NCI-H2107 treated with DMSO at 0.1 percent for 48 hours (cell line): ENCODE data around the gene TNFAIP1.
A peak's percentile ranks its signal among the peaks of the same experiment; 100 is the strongest.
"Not testable (repeated sequence)": the region's sequence is repeated elsewhere in the genome, so short reads cannot be mapped to it uniquely, and the experiment has no call there.

ENCODE experiments used
- DNase-seq: peaks from one replicate; lab custom pipeline; 2025; ENCODE audit not compliant: unreplicated experiment; lab: John Stamatoyannopoulos, UW

The TNFAIP1 gene

GRCh38 chr17:28335201-28335958 is at the start of gene TNFAIP1, which contains the start of gene IFT20:
TNFAIP1 (plus strand) TSS chr17:28335761; CDS start chr17:28339522, 3,761 bp downstream.
IFT20 (minus strand) TSS chr17:28335472; CDS start chr17:28331985, 3,487 bp downstream.
- peak; percentile 97 for DNase-seq

GRCh38 chr17:28285965-28286364 is 49.6 kb upstream of the TNFAIP1 start:
- DNase-seq: no peak

DNA sequence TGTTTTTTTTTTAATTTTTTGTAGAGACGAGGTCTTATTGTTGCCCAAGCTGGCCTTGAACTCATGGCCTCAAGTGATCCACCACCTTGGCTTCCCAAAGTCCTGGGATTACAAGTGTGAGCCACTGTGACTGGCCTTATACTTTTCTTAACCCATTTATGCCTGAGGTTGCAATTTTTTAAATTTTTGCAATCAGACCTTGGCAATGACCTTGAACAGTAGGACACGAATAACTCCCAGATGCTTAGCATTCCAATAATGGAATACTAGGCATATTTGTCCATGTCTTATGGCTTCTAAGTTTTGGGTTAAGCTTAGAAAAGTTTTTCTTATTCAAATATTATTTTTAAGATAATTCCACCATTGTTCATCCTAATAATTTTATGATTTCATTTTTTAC is 44.9 kb upstream of the TNFAIP1 start:
- no peak for DNase-seq

DNA sequence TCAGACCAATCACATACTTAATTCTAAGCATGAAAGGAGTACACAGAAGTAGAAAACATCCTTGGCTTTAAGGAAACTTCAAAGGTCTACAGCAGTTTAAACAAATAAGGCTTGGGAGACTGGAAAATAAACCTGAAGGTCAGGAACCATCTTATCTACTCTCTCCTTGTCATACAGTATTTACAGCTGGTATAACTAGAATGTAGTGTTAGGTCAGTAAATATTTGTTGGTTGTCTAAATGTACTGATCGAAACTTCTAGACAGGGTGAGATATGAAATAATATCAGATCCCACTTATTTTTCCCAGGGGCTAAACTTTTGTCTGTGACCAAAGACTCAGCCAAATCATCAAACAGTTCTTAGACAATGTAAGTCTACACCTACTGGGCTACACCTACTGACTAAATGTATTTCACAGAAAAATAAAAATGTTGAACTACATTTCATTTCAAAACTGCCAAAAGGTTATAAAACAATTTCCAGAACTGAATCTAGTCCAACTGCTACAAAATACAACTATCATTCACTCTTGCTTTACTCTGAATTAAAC is 43.7 kb upstream of the TNFAIP1 start:
- DNase-seq: no peak

DNA sequence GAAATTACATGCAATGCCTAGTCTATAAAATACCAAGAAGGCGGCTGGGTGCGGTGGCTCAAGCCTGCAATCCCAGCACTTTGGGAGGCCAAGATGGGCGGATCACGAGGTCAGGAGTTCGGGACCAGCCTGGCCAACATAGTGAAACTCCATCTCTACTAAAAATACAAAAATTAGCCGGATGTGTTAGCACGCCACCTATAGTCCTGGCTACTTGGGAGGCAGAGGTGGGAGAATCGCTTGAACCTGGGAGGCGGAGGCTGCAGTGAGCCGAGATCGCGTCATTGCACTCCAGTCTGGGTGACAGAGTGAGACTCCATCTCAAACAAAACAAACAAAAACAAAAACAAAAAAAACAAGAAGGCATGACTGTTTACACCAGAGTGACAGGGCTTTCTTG is 42.7 kb upstream of the TNFAIP1 start:
- not testable (repeated sequence) for DNase-seq

DNA sequence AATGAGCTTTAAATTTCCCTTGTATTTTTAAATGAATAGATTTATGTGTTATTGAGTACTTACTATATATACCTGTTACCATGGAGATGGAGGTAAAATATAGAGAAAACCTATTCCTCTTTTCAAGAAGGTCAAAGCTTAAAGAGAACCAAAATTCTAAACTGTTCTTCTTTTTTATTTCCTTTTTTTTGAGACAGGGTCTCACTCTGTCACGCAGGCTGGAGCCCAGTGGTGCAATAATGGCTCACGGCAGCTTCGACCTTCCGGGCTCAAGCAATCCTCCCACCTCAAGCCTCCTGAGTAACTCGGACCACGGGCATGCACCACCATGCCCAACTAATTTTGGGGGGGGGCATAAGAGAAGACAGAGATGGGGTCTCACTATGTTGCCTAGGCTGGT is 41.6 kb upstream of the TNFAIP1 start:
- DNase-seq: no peak

- DNase-seq: no peak
Observed at GRCh38 chr17:28295677-28296578, 39.6 kb upstream of the TNFAIP1 start.

GRCh38 chr17:28298449-28298848 is 37.1 kb upstream of the TNFAIP1 start:
- no peak for DNase-seq

- no peak for DNase-seq
Observed at GRCh38 chr17:28306954-28307401, 28.6 kb upstream of the TNFAIP1 start.

- no peak for DNase-seq
Observed at GRCh38 chr17:28313841-28314240, 21.7 kb upstream of the TNFAIP1 start.

DNA sequence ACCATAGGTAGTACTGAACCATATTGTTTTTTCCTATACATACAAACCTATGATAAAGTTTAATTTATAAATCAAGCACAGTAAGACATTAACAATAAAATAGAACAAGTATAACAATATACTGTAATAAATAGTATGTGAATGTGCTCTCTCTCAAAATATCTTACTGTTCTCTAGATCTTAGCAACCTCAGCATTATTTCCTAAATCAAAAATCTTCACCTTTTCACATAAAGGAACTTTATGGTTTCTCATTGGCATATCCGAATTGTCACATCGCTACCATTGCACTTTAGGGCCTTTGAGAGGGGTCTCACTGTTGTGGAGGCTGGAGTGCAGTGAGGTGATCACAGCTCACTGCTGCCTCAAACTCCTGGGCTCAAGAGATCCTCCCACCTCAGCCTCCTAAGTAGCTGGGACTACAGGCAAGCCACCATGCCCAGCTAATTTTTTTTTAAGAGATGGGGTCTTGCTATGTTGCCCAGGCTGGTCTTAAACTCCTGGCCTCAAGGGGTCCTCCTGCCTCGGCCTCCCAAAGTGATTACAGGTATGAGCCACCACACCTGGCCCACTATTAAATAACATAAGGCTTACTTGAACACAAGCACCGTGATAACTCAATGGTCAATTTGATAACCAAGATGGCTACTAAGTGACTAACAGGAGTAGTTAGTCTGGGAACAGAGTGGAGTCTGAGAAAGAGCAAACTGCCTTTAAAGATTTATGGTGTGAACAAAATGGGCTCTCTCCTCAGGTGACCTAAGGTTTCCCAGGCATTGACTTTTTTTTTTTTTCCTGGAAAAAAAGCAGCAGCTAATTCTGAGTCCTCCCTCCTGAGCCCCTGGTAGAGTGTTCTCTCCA is 19.5 kb upstream of the TNFAIP1 start:
- no peak for DNase-seq

DNA sequence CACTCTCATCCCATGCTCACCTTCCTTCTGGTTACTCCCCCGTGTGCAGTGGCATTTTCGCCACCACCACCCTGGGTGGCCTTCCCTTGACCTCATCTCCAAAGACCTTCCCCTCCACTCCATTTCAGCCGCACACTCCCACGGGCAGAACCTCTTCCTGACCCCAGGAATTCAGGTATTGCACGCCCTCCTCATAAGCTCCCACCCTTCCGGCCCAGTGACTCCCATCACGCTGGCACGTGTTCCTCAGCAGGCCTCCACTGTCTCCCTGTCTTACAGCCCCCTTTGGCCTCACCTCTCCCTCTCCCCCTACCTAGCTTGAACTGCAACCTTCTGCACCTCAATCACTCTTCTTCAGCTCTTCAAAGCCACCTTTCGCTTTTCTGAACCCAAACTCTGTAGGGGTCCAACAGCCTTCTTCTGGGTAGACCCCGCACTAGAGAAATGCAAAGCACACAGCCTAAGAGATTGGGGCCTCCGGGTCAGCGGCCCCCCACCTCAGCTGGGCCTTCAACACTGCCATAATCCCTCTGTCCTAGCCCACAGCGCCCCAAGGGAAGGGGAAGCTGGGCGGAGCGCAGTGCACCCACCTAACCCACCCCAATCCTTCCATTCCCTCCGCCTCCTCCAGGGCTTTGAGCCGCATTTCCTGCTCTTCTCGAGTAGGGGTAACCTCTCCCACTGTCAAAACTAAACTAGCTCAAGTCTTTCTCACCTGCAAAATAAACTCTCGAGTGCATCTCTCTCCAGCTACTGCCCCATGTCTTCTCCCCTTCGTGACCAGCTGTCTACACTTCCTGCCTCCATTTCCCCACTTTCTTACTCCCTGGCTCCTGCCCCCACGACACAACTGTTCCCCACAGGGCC is 18.2 kb upstream of the TNFAIP1 start:
- DNase-seq: no peak

DNA sequence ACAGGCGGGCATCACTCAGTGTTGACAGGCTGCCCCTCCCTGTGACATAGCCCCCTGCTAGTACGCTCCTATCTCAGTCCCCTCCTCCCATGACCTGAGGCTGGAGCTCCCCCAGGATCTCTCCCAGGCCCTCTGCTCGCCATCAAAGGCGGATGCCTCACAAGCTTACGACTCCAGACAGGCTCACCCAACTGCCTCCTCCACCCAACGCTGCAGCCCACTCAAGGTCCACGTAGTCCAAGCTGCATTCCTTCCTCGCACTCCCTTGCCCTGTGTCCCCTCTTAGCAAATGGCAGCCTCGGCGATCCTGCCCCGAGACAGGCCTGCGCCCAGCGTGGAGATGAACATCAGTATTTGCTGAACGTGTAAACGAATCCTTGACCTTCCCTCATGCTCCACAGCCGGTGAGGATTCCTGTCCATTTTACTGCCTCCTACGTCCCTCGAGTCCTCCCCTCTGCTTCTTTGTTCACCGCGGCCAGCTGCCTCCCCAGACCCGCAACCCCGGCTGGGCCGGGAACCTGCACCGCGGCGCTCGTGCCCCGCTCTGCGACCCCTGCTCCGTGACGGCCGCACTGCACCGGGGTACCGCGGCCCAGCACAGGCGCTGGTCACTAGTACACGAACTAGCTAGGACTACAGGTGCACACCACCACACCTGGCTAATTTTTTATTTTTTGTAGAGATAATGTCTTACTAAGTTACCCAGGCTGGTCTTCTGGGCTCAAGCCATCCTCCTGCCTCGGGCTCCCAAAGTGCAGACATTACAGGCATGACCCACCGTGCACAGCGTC is 17.4 kb upstream of the TNFAIP1 start:
- no peak for DNase-seq

GRCh38 chr17:28318759-28319597 is 16.6 kb upstream of the TNFAIP1 start, which contains the start of gene TMEM97:
TMEM97 (plus strand) TSS chr17:28319200; CDS start chr17:28319240, 40 bp downstream.
- peak; percentile 94 for DNase-seq

DNA sequence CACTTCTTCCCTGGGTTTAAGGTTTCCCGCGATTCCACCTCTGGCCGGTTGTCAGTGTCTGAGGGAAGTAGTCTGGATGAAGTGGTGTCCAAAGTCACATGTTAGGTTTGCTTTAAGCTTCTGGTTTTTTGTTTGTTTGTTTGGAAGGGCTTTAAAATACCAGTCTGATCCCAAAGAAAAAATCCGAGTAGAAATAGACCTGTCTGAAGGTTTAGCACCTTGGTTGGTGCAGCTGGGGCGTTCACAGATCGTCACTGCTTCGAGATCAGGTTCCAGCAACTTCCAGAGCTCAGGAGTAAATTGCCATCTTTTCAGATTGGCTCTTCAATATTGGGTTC is 16.0 kb upstream of the TNFAIP1 start:
- DNase-seq: no peak

- no peak for DNase-seq
Observed at GRCh38 chr17:28320215-28321061, 15.1 kb upstream of the TNFAIP1 start.

DNA sequence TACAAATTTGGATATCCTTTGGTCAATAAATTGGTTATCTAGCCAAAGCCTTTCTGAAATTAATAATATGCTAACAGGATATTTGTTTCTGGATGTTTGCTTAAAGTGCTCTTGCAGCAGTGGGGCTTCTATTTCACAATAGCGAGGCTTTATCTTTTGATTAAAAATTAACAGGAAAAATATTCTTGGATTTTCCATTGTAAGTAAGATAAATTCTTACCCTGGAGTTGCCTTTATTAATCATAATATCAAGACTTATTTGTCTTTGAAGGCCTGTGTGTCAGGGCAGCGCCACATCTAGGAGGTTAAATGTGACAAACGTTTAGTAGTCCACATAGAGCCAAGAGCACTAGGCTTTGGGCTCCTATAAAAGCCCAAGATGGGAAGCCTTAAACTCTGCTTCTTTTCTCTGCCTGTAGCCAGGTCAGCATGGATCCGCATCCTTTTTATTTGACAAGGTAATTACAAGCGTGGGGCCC is 11.3 kb upstream of the TNFAIP1 start:
- no peak for DNase-seq
